ENCODE results near the gene PALD1. TPM values are rescaled to one million over a fixed set of nuclear protein-coding genes. Genes with fewer than 3 reads are reported as not detected.

Gene PALD1
- total and polyA plus RNA-seq, 2 of the 4 experiments (the other 2 are of a cell fraction) = 0.12 to 0.18 TPM

GRCh38 chr10:70596860-70597809, 118.6 kb downstream of the PALD1 start:
- H4K5ac ChIP-seq (ENCODE audit: low read depth, low read length) = no peak overlapping the region
- in situ Hi-C loops (cut with MboI; ENCODE audit: low sequenced_read_pairs) = no loop called here
- H3K4me2 ChIP-seq (ENCODE audit: low read depth, low read length) = no peak overlapping the region
- H3K4me3 ChIP-seq (ENCODE audit: insufficient read depth, low read depth, low read length) = no peak overlapping the region
- no peaks in the 10 kb centered on the region for H3K9me3 ChIP-seq (ENCODE audit: control insufficient read depth, insufficient read depth, low read length)
- H3K79me1 ChIP-seq (ENCODE audit: low read depth in 1 of 2, low read length in 2 of 2) = no peaks in the 10 kb centered on the region
- no peak overlapping the region for H3K56ac ChIP-seq (ENCODE audit: extremely low read depth, insufficient read depth, low read length)
- no peak overlapping the region for H2BK15ac ChIP-seq (ENCODE audit: low read depth, low read length)
- no peak overlapping the region for H2BK5ac ChIP-seq (ENCODE audit: low read depth, low read length, poor library complexity, severe bottlenecking)
- CTCF ChIA-PET = no interaction called here
- WGBS, 2 experiments (ENCODE audit: extremely low coverage in 2 of 2, insufficient read length in 1 of 2) = no CpG with 5 or more reads among the region's 8 CpGs
- no peaks in the 10 kb centered on the region for H3K9me1 ChIP-seq (ENCODE audit: insufficient read depth, low read length)
- dilution Hi-C loops (cut with HindIII; ENCODE audit: low sequenced_read_pairs, unreplicated experiment) = no loop called here
- no peak overlapping the region for H2BK20ac ChIP-seq (ENCODE audit: low read depth, low read length)
- H2AK5ac ChIP-seq (ENCODE audit: low read depth, low read length) = no peak overlapping the region
- H3K9ac ChIP-seq (ENCODE audit: low read depth, low read length) = no peak overlapping the region
- H4K8ac ChIP-seq (ENCODE audit: low read depth in 2 of 2, low read length in 2 of 2) = no peak overlapping the region
- POLR2A ChIA-PET (ENCODE audit: unreplicated experiment) = no interaction called here
- ATAC-seq (ENCODE audit: low read depth) (no peak), DNase-seq (no peak)
- BruUV-seq (replicated peaks) = no TSS peak
- no peak overlapping the region for H3K4ac ChIP-seq (ENCODE audit: low read depth, low read length)
- no peak overlapping the region for H2AK9ac ChIP-seq (replicated peaks; ENCODE audit: low read depth, low read length, poor library complexity)
- intact Hi-C loops (cut with micrococcal nuclease) = no loop called here
- no peak overlapping the region for H3K27ac ChIP-seq (ENCODE audit: insufficient read depth, low read length)
- H3K23ac ChIP-seq (ENCODE audit: low read depth, low read length) = no peak overlapping the region
- no peaks in the 10 kb centered on the region for H4K20me1 ChIP-seq (ENCODE audit: insufficient read depth, low read length)
- no peak overlapping the region for H2BK120ac ChIP-seq (ENCODE audit: low read depth, low read length)
- no peaks in the 10 kb centered on the region for H3K36me3 ChIP-seq (ENCODE audit: control insufficient read depth, insufficient read depth, low read length)
- no peaks in the 10 kb centered on the region for H3K4me1 ChIP-seq (ENCODE audit: control insufficient read depth, insufficient read depth, low read length)
- H3K18ac ChIP-seq (ENCODE audit: low read depth, low read length) = no peak overlapping the region
- H3K14ac ChIP-seq (replicated peaks; ENCODE audit: low read depth, low read length) = no peak overlapping the region
- H2AFZ ChIP-seq (replicated peaks; ENCODE audit: low read length, poor library complexity) = no peak overlapping the region
- peaks cover 22% of the 10 kb centered on the region for H3K27me3 ChIP-seq (ENCODE audit: control insufficient read depth, insufficient read depth, low read length)
- H4K91ac ChIP-seq (ENCODE audit: insufficient read depth, low read depth, low read length) = no peak overlapping the region
- TF ChIP-seq ELK1 (IDR thresholded peaks at IDR 0.05; ENCODE audit: borderline replicate concordance, low read depth, low read length) (no peak), RFX5 (IDR thresholded peaks at IDR 0.05; ENCODE audit: low read depth, low read length) (no peak), MXI1 (IDR thresholded peaks at IDR 0.05; ENCODE audit: borderline replicate concordance, low read depth, low read length) (no peak), USF2 (IDR thresholded peaks at IDR 0.05; ENCODE audit: low read depth, low read length) (no peak), FOS (IDR thresholded peaks at IDR 0.05; ENCODE audit: low read depth, low read length) (no peak), RCOR1 (IDR thresholded peaks at IDR 0.05; ENCODE audit: insufficient replicate concordance, low read length) (no peak), SMC3 (IDR thresholded peaks at IDR 0.05; ENCODE audit: low read depth, low read length) (no peak), CTCF (conservative IDR thresholded peaks at IDR 0.05; ENCODE audit: low read depth, low read length) (no peak), NFE2L2 (IDR thresholded peaks at IDR 0.05; ENCODE audit: low read depth, low read length) (no peak), POLR2A (IDR thresholded peaks at IDR 0.05; ENCODE audit: low read depth, low read length) (no peak), CEBPB (IDR thresholded peaks at IDR 0.05; ENCODE audit: low read depth, low read length) (no peak), RAD21 (IDR thresholded peaks at IDR 0.05; ENCODE audit: low read length) (no peak), MAZ (IDR thresholded peaks at IDR 0.05; ENCODE audit: borderline replicate concordance, low read depth, low read length) (no peak), MAFK (IDR thresholded peaks at IDR 0.05; ENCODE audit: low read depth, low read length) (no peak), BHLHE40 (IDR thresholded peaks at IDR 0.05; ENCODE audit: low read depth, low read length) (no peak)

All from IMR-90 (cell line).